HepG2 (cell line): Measurements from ENCODE around the gene AUTS2. TPM values are rescaled to one million over a fixed set of nuclear protein-coding genes. Genes with fewer than 3 reads are reported as not detected.

Experiments used
- ELF1 ChIP-seq: sonication (generic); formaldehyde crosslinking; IDR thresholded peaks from 2 replicates; pipeline ENCODE4 v1.4.0; 2020; ENCODE audit warnings: missing genetic modification reagents
- PLRG1 ChIP-seq: fragments of 450-650 bp; conservative IDR thresholded peaks from 2 replicates; pipeline ENCODE4 v1.6.1; 2016
- TP53 ChIP-seq: sonication (generic); formaldehyde crosslinking; conservative IDR thresholded peaks from 2 replicates; pipeline ENCODE4 v1.4.0; 2020; ENCODE audit warnings: missing genetic modification reagents
- ZNF335 ChIP-seq: sonication (generic); formaldehyde crosslinking; IDR thresholded peaks from 2 replicates; pipeline ENCODE4 v1.4.0; 2020; ENCODE audit warnings: missing genetic modification reagents
- polyA plus RNA-seq, 8 experiments: library from polyadenylated mRNA; depleted of rRNA in 3 of 8; stranded (reverse) in 7 of 8; unstranded in 1 of 8; fragments of >200 nt; fragmentation: Illumina TruSeq in 4 of 8; extraction: Trizol in 4 of 8; gene quantifications; 2 replicates each; pipeline versions ENCODE4 v1.2.1 to v1.2.3, GENCODE V29; 2011 to 2016; ENCODE audit warnings: low read depth in 4 of 8, missing spikeins in 1 of 8, mixed read lengths in 1 of 8; ENCODE audit not compliant: insufficient read depth in 1 of 8
- total RNA-seq, 5 experiments: library from RNA; depleted of rRNA; stranded (reverse); fragments of >200 nt; fragmentation: Illumina TruSeq; extraction: Trizol; gene quantifications; 2 replicates each; pipeline ENCODE4 v1.2.3, GENCODE V29; 2016; ENCODE audit warnings: low read depth in 1 of 5
- TF ChIP-seq, protein P1 (sequence below): sonication (generic); formaldehyde crosslinking; IDR thresholded peaks from 2 replicates; pipeline ENCODE4 v1.4.0; 2020; ENCODE audit warnings: missing genetic modification reagents
- TF ChIP-seq, protein P2 (sequence below): sonication (generic); formaldehyde crosslinking; IDR thresholded peaks from 2 replicates; pipeline ENCODE4 v1.9.0; 2021; ENCODE audit warnings: mild to moderate bottlenecking, missing genetic modification reagents

The AUTS2 gene
- total and polyA plus RNA-seq, 2 of the 13 experiments (the other 11 are each of a cell fraction or from before 2014, with no cell fraction given), result 0.38 TPM; not detected in 1

DNA sequence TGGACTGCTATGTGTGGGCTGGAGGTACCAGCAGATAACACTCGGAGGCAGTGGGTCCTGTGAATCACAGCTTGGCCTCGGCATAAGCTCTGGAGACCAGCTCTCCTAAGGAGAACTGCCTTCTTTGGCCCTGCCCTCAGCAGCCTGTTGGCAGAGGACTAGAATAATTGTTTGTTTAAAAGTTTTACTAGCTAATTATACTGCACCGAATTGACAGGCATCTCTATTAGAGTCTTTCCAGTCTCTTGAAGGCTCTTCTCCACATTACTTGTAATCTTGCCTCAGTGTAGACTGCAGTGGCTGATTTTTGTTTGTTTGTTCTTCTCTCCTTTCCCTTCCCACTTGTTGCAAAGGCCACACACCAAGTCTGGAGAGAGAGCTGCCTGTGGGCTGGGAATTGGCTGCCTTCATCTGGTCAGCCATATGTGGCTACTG lies 183.2 kb downstream of the AUTS2 start (continued):
- TF ChIP-seq, protein P1, sequence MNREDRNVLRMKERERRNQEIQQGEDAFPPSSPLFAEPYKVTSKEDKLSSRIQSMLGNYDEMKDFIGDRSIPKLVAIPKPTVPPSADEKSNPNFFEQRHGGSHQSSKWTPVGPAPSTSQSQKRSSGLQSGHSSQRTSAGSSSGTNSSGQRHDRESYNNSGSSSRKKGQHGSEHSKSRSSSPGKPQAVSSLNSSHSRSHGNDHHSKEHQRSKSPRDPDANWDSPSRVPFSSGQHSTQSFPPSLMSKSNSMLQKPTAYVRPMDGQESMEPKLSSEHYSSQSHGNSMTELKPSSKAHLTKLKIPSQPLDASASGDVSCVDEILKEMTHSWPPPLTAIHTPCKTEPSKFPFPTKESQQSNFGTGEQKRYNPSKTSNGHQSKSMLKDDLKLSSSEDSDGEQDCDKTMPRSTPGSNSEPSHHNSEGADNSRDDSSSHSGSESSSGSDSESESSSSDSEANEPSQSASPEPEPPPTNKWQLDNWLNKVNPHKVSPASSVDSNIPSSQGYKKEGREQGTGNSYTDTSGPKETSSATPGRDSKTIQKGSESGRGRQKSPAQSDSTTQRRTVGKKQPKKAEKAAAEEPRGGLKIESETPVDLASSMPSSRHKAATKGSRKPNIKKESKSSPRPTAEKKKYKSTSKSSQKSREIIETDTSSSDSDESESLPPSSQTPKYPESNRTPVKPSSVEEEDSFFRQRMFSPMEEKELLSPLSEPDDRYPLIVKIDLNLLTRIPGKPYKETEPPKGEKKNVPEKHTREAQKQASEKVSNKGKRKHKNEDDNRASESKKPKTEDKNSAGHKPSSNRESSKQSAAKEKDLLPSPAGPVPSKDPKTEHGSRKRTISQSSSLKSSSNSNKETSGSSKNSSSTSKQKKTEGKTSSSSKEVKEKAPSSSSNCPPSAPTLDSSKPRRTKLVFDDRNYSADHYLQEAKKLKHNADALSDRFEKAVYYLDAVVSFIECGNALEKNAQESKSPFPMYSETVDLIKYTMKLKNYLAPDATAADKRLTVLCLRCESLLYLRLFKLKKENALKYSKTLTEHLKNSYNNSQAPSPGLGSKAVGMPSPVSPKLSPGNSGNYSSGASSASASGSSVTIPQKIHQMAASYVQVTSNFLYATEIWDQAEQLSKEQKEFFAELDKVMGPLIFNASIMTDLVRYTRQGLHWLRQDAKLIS (CRISPR knock-in tag), result no peak
- TF ChIP-seq ZNF335 (CRISPR knock-in tag) (no peak), ELF1 (no peak), PLRG1 (no peak), TP53 (CRISPR knock-in tag) (no peak)
- TF ChIP-seq, protein P2, sequence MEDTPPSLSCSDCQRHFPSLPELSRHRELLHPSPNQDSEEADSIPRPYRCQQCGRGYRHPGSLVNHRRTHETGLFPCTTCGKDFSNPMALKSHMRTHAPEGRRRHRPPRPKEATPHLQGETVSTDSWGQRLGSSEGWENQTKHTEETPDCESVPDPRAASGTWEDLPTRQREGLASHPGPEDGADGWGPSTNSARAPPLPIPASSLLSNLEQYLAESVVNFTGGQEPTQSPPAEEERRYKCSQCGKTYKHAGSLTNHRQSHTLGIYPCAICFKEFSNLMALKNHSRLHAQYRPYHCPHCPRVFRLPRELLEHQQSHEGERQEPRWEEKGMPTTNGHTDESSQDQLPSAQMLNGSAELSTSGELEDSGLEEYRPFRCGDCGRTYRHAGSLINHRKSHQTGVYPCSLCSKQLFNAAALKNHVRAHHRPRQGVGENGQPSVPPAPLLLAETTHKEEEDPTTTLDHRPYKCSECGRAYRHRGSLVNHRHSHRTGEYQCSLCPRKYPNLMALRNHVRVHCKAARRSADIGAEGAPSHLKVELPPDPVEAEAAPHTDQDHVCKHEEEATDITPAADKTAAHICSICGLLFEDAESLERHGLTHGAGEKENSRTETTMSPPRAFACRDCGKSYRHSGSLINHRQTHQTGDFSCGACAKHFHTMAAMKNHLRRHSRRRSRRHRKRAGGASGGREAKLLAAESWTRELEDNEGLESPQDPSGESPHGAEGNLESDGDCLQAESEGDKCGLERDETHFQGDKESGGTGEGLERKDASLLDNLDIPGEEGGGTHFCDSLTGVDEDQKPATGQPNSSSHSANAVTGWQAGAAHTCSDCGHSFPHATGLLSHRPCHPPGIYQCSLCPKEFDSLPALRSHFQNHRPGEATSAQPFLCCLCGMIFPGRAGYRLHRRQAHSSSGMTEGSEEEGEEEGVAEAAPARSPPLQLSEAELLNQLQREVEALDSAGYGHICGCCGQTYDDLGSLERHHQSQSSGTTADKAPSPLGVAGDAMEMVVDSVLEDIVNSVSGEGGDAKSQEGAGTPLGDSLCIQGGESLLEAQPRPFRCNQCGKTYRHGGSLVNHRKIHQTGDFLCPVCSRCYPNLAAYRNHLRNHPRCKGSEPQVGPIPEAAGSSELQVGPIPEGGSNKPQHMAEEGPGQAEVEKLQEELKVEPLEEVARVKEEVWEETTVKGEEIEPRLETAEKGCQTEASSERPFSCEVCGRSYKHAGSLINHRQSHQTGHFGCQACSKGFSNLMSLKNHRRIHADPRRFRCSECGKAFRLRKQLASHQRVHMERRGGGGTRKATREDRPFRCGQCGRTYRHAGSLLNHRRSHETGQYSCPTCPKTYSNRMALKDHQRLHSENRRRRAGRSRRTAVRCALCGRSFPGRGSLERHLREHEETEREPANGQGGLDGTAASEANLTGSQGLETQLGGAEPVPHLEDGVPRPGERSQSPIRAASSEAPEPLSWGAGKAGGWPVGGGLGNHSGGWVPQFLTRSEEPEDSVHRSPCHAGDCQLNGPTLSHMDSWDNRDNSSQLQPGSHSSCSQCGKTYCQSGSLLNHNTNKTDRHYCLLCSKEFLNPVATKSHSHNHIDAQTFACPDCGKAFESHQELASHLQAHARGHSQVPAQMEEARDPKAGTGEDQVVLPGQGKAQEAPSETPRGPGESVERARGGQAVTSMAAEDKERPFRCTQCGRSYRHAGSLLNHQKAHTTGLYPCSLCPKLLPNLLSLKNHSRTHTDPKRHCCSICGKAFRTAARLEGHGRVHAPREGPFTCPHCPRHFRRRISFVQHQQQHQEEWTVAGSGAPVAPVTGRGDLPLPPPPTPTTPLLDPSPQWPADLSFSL (CRISPR knock-in tag), result no peak
